Esophagus muscularis mucosa (tissue), 4 donors: ENCODE data around the gene SF3A1. TPM values are rescaled to one million over a fixed set of nuclear protein-coding genes. Genes with fewer than 3 reads are reported as not detected.

Experiments used
- DNase-seq: peaks from one replicate; pipeline ENCODE4 v3.0.0-alpha.2; 2017; ENCODE audit errors: extremely low spot score
- H3K27ac ChIP-seq, 4 donors: fragments of 200-600 bp; sonication (generic); replicated peaks in 1 of 4; 1 replicate in 3 of 4; 2 replicates in 1 of 4; pipeline ENCODE4 v1.5.1; 2016 to 2019; ENCODE audit warnings: mild to moderate bottlenecking in 1 of 4
- H3K27me3 ChIP-seq, 4 donors: fragments of 200-600 bp; sonication (generic); one replicate each; pipeline versions ENCODE4 v1.5.1 to v1.6.0; 2016 to 2019
- H3K36me3 ChIP-seq, 4 donors: fragments of 200-600 bp; sonication (generic); one replicate each; pipeline ENCODE4 v1.5.1; 2016 to 2019
- H3K4me1 ChIP-seq, 4 donors: fragments of 200-600 bp; sonication (generic); one replicate each; pipeline ENCODE4 v1.5.1; 2016 to 2019
- H3K4me3 ChIP-seq, 4 donors: fragments of 200-600 bp; sonication (generic); 1 replicate in 2 of 4; 2 replicates in 2 of 4; pipeline ENCODE4 v1.5.1; 2016 to 2019; ENCODE audit warnings: mild to moderate bottlenecking in 4 of 4, moderate library complexity in 1 of 4
- H3K9me3 ChIP-seq, 4 donors: fragments of 200-600 bp; sonication (generic); 1 replicate in 3 of 4; 2 replicates in 1 of 4; pipeline ENCODE4 v1.5.1; 2016 to 2019
- EP300 ChIP-seq: sonication (generic); formaldehyde crosslinking; IDR thresholded peaks from one replicate; pipeline ENCODE4 v1.6.1; 2017; ENCODE audit warnings: antibody characterized with exemption
- POLR2A ChIP-seq: fragments of 450-650 bp; IDR thresholded peaks from one replicate; pipeline ENCODE4 v1.6.1; 2017; ENCODE audit warnings: antibody characterized with exemption, moderate library complexity, mild to moderate bottlenecking, low read depth
- POLR2AphosphoS5 ChIP-seq, 2 donors: sonication (generic); formaldehyde crosslinking; IDR thresholded peaks; one replicate each; pipeline ENCODE4 v1.6.1; 2017; ENCODE audit warnings: antibody characterized with exemption in 2 of 2
- WGBS: methylation state at CpG from one replicate; pipeline ENCODE4 v1.1.5; 2018; 5-methylcytosine and 5-hydroxymethylcytosine counted together
- intact Hi-C: fragments of 100-400 bp; cut with DNase I; formaldehyde crosslinking; loops from one replicate; pipeline ENCODE4 v1.15.1; 2023
- total RNA-seq, 4 donors: library from RNA; depleted of rRNA; stranded (reverse); fragments of >200 nt; gene quantifications; one replicate each; pipeline versions ENCODE4 v1.1.0 to v1.2.1, GENCODE V29; 2016
- TF ChIP-seq, protein P1 (sequence below), 3 experiments: fragments of 200-600 bp in 2 of 3; fragments of 450-650 bp in 1 of 3; sonication (generic) in 2 of 3; IDR thresholded peaks; one replicate each; pipeline ENCODE4 v1.5.1; 2017 to 2019; ENCODE audit warnings: antibody characterized with exemption in 3 of 3, mild to moderate bottlenecking in 2 of 3, moderate library complexity in 1 of 3

The SF3A1 gene
- total RNA-seq, 4 donors from 2014 or later, result 32.8 to 85.8 (median 60.0) TPM

DNA sequence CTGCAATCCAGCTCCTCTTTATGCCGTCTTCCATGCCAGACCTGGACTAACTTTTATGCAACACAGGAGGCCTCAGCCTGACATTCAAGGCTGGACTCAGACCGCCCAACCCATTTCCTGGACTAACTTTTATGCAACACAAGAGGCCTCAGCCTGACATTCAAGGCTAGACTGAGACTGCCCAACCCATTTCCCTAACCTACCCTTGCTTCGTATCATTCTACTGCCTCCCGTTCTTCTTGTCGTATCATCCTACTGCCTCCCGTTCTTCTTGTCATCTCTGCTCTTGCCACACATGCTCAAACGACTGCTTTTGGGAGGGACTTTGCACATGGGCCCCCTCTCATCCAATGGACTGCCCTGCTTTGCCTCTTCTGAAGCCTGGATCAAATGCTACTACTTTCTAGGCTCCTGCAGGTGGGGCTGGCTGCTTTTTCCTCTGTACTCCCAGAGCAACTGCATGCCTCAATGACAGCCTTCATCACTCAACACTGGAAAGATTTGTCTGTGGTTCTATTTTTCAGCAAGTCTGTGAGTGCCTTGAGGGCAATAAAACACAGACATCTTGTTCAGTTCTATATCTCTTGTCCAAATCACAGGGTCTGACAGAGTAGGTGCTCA lies 37.8 kb downstream of the SF3A1 start:
- no peaks in the 10 kb centered on the region for H3K9me3 ChIP-seq
- H3K4me3 ChIP-seq, result no peak overlapping the region
- H3K27ac ChIP-seq, result peak overlapping the region in 3 of 4 donors; percentile 5 to 42 (median 17)
- intact Hi-C loops, result no loop called here
- WGBS, result 76% methylated on average over 7 of the region's 7 CpGs
- DNase-seq, result no peak
- peaks cover 86 to 100% (median 99%) of the 10 kb centered on the region in 4 donors for H3K4me1 ChIP-seq
- H3K36me3 ChIP-seq, result peaks cover 0 to 31% (median 20%) of the 10 kb centered on the region in 4 donors
- no peaks in the 10 kb centered on the region for H3K27me3 ChIP-seq
- TF ChIP-seq, protein P1, sequence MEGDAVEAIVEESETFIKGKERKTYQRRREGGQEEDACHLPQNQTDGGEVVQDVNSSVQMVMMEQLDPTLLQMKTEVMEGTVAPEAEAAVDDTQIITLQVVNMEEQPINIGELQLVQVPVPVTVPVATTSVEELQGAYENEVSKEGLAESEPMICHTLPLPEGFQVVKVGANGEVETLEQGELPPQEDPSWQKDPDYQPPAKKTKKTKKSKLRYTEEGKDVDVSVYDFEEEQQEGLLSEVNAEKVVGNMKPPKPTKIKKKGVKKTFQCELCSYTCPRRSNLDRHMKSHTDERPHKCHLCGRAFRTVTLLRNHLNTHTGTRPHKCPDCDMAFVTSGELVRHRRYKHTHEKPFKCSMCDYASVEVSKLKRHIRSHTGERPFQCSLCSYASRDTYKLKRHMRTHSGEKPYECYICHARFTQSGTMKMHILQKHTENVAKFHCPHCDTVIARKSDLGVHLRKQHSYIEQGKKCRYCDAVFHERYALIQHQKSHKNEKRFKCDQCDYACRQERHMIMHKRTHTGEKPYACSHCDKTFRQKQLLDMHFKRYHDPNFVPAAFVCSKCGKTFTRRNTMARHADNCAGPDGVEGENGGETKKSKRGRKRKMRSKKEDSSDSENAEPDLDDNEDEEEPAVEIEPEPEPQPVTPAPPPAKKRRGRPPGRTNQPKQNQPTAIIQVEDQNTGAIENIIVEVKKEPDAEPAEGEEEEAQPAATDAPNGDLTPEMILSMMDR (IDR thresholded peaks at IDR 0.05), result no peak
- TF ChIP-seq POLR2AphosphoS5 (IDR thresholded peaks at IDR 0.05), result peak in 1 of 2 donors; percentile 6

DNA sequence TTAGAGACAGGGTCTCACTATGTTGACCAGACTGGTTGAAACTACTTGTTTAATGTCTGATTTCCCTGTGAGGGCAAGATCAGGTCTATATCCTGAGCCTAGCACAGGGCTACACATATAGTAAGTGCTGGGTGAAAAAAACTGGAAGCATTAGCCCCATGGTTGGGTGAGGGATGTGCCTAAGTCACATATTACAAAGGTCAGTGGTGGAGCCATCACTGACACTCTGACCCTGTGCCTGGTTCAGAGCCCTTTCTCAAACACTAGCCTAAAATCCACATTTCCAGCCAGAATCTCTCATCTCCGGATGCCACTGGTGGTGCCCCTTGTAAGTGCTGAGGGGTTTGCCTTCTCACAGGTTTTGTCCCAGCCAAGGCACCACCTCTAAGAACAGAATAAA lies 38.9 kb downstream of the SF3A1 start:
- TF ChIP-seq POLR2AphosphoS5 (IDR thresholded peaks at IDR 0.05) (no peak), POLR2A (no peak), EP300 (no peak)
- TF ChIP-seq, protein P1 (IDR thresholded peaks at IDR 0.05), result no peak
- no peaks in the 10 kb centered on the region for H3K27me3 ChIP-seq
- H3K27ac ChIP-seq, result peak overlapping the region in 1 of 4 donors; percentile 5
- DNase-seq, result no peak
- intact Hi-C loops, result no loop called here
- H3K4me3 ChIP-seq, result no peak overlapping the region
- no peaks in the 10 kb centered on the region for H3K9me3 ChIP-seq
- peaks cover 83 to 100% (median 98%) of the 10 kb centered on the region in 4 donors for H3K4me1 ChIP-seq
- no CpG with 5 or more reads among the region's 1 CpG for WGBS
- H3K36me3 ChIP-seq, result peaks cover 0 to 31% (median 20%) of the 10 kb centered on the region in 4 donors

DNA sequence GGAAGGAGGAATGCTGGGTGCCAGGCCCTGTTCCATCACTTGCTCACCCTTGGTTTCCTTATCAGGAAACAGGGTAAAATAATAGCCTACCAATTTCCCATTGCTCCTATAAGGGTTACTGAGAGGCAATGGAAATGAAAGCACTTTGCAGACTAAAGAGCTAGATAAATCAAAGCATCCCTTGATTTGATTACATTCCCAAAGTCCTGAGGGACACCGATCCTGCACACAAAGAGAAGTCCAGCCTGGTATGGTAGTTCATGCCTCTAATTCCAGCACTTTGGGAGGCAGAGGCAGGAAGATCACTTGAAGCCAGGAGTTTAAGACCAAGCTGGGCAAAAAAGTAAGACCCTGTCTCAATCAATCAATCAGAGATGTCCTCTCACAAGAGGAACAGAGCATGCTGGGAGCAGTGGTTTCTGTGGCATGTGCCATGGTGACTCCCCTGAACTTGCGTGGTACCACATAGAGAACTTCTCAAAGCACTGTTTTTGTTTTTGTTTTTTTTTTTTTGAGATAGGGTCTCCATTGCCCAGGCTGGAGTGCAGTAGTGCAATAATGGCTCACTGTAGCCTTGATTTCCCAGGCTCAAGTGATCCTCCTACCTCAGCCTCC lies 40.6 kb downstream of the SF3A1 start:
- TF ChIP-seq EP300 (no peak), POLR2A (no peak), POLR2AphosphoS5 (IDR thresholded peaks at IDR 0.05) (no peak)
- TF ChIP-seq, protein P1 (IDR thresholded peaks at IDR 0.05), result no peak
- H3K4me3 ChIP-seq, result no peak overlapping the region
- H3K27ac ChIP-seq, result peak overlapping the region; percentile 5 to 54 (median 27)
- H3K4me1 ChIP-seq, result peaks cover 85 to 100% (median 99%) of the 10 kb centered on the region in 4 donors
- intact Hi-C loops, result no loop called here
- WGBS, result 68% methylated on average over 2 of the region's 2 CpGs
- H3K9me3 ChIP-seq, result no peaks in the 10 kb centered on the region
- DNase-seq, result no peak
- peaks cover 0 to 29% (median 19%) of the 10 kb centered on the region in 4 donors for H3K36me3 ChIP-seq
- H3K27me3 ChIP-seq, result no peaks in the 10 kb centered on the region

DNA sequence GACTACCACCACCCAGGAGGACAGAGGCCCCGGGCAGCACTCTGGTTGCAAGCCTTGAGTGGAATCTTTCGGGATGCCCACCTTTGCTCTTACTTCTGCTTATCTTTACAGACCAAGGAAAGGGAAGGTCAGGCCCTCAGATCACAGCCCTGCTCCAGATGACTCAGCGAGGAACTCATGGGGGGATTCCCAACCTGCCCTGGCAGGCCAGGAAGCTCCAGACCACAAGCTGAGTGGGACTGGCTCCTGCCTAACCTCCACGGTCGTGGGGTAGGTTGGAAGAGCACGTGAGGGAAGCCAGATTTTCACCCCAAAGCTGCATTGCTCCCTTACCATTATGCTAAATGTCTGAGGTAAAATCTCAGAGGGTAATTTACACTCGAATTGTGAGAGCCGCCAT lies 41.8 kb downstream of the SF3A1 start:
- Histone ChIP-seq H3K9me3 (no peaks in the 10 kb centered on the region), H3K4me3 (no peak overlapping the region), H3K27ac (peak overlapping the region in 3 of 4 donors; percentile 20 to 32 (median 23)), H3K36me3 (peaks cover 0 to 18% (median 15%) of the 10 kb centered on the region in 4 donors), H3K4me1 (peaks cover 87 to 100% (median 99%) of the 10 kb centered on the region in 4 donors), H3K27me3 (no peaks in the 10 kb centered on the region)
- DNase-seq, result no peak
- WGBS, result 73% methylated on average over 7 of the region's 8 CpGs
- intact Hi-C loops, result no loop called here
- TF ChIP-seq, protein P1 (IDR thresholded peaks at IDR 0.05), result no peak
- no peak for TF ChIP-seq EP300
- no peak for TF ChIP-seq POLR2AphosphoS5 (IDR thresholded peaks at IDR 0.05)
- TF ChIP-seq POLR2A, result no peak
